Measurements from ENCODE around the gene HSDL2. TPM values are rescaled to one million over a fixed set of nuclear protein-coding genes. Genes with fewer than 3 reads are reported as not detected.
A peak's percentile ranks its signal among the peaks of the same experiment; 100 is the strongest.

The HSDL2 gene
- total RNA-seq, 1 donor from 2014 or later = 4.8 TPM

GRCh38 chr9:112375361-112375760 lies 4.5 kb upstream of the HSDL2 start:
- TF ChIP-seq CTCF (IDR thresholded peaks at IDR 0.05; ENCODE audit: partially characterized antibody, unreplicated experiment) = no peak
- DNase-seq = no peak
- peaks cover 3% of the 10 kb centered on the region for H3K9me3 Mint-ChIP-seq (ENCODE audit: unreplicated experiment)

GRCh38 chr9:112377087-112377486 lies 2.8 kb upstream of the HSDL2 start:
- H3K4me3 Mint-ChIP-seq (ENCODE audit: unreplicated experiment) = no peak overlapping the region
- no peak overlapping the region for H3K27ac Mint-ChIP-seq (ENCODE audit: unreplicated experiment)
- H3K27me3 Mint-ChIP-seq (ENCODE audit: unreplicated experiment) = no peaks in the 10 kb centered on the region

More at GRCh38 chr9:112375361-112375760, 4.5 kb upstream of the HSDL2 start:
- Mint-ChIP-seq H3K27me3 (ENCODE audit: unreplicated experiment) (no peaks in the 10 kb centered on the region), H3K27ac (ENCODE audit: unreplicated experiment) (no peak overlapping the region), H3K4me3 (ENCODE audit: unreplicated experiment) (no peak overlapping the region), H3K36me3 (ENCODE audit: unreplicated experiment) (no peaks in the 10 kb centered on the region), H3K4me1 (ENCODE audit: low read depth, unreplicated experiment) (peaks cover 3% of the 10 kb centered on the region)

GRCh38 chr9:112377684-112378327 lies 2.1 kb upstream of the HSDL2 start:
- DNase-seq = no peak
- H3K4me1 Mint-ChIP-seq (ENCODE audit: low read depth, unreplicated experiment) = peaks cover 3% of the 10 kb centered on the region
- H3K9me3 Mint-ChIP-seq (ENCODE audit: unreplicated experiment) = peaks cover 5% of the 10 kb centered on the region

More at GRCh38 chr9:112377087-112377486, 2.8 kb upstream of the HSDL2 start:
- H3K4me1 Mint-ChIP-seq (ENCODE audit: low read depth, unreplicated experiment) = peaks cover 3% of the 10 kb centered on the region
- H3K9me3 Mint-ChIP-seq (ENCODE audit: unreplicated experiment) = peaks cover 5% of the 10 kb centered on the region
- no peaks in the 10 kb centered on the region for H3K36me3 Mint-ChIP-seq (ENCODE audit: unreplicated experiment)
- no peak for DNase-seq
- no peak for TF ChIP-seq CTCF (IDR thresholded peaks at IDR 0.05; ENCODE audit: partially characterized antibody, unreplicated experiment)

GRCh38 chr9:112378328-112379176 lies 1.4 kb upstream of the HSDL2 start:
- H3K27ac Mint-ChIP-seq (ENCODE audit: unreplicated experiment) = peak overlapping the region; percentile 59
- no peaks in the 10 kb centered on the region for H3K27me3 Mint-ChIP-seq (ENCODE audit: unreplicated experiment)
- H3K4me1 Mint-ChIP-seq (ENCODE audit: low read depth, unreplicated experiment) = peaks cover 3% of the 10 kb centered on the region
- H3K36me3 Mint-ChIP-seq (ENCODE audit: unreplicated experiment) = no peaks in the 10 kb centered on the region
- no peak for TF ChIP-seq CTCF (IDR thresholded peaks at IDR 0.05; ENCODE audit: partially characterized antibody, unreplicated experiment)
- no peak for DNase-seq
- peaks cover 5% of the 10 kb centered on the region for H3K9me3 Mint-ChIP-seq (ENCODE audit: unreplicated experiment)
- H3K4me3 Mint-ChIP-seq (ENCODE audit: unreplicated experiment) = peak overlapping the region; percentile 94

More at GRCh38 chr9:112377684-112378327, 2.1 kb upstream of the HSDL2 start:
- no peak overlapping the region for H3K4me3 Mint-ChIP-seq (ENCODE audit: unreplicated experiment)
- no peak overlapping the region for H3K27ac Mint-ChIP-seq (ENCODE audit: unreplicated experiment)
- no peak for TF ChIP-seq CTCF (IDR thresholded peaks at IDR 0.05; ENCODE audit: partially characterized antibody, unreplicated experiment)
- H3K36me3 Mint-ChIP-seq (ENCODE audit: unreplicated experiment) = no peaks in the 10 kb centered on the region
- no peaks in the 10 kb centered on the region for H3K27me3 Mint-ChIP-seq (ENCODE audit: unreplicated experiment)

Measured in glutamatergic neuron (in vitro differentiated cells).